Effector memory CD8-positive, alpha-beta T cell (primary cell): ENCODE results near the gene SLC46A1.

Experiments used
- ATAC-seq: fragments of 150-1000 bp; cut with Tn5 transposase; replicated peaks from 2 replicates; pipeline ENCODE4 v1.10.0; 2021; ENCODE audit warnings: mild to moderate bottlenecking, moderate library complexity
- DNase-seq, 3 experiments: peaks; one replicate each; pipeline ENCODE4 v3.0.0; 2021
- H3K27ac Mint-ChIP-seq, 2 donors: one replicate each; pipeline ENCODE4 v1.8.0; 2022; ENCODE audit warnings: mild to moderate bottlenecking in 2 of 2, mixed read lengths in 2 of 2, moderate library complexity in 2 of 2
- H3K27me3 Mint-ChIP-seq, 2 donors: one replicate each; pipeline ENCODE4 v1.8.0; 2022; ENCODE audit warnings: mixed read lengths in 2 of 2
- H3K36me3 Mint-ChIP-seq: one replicate; pipeline ENCODE4 v1.8.0; 2022; ENCODE audit warnings: mild to moderate bottlenecking, moderate library complexity, mixed read lengths; ENCODE audit not compliant: insufficient read depth
- H3K4me1 Mint-ChIP-seq, 2 donors: one replicate each; pipeline ENCODE4 v1.8.0; 2022; ENCODE audit warnings: low read depth in 2 of 2, mixed read lengths in 2 of 2
- H3K4me3 Mint-ChIP-seq, 2 donors: one replicate each; pipeline ENCODE4 v1.8.0; 2022; ENCODE audit warnings: mild to moderate bottlenecking in 2 of 2, mixed read lengths in 2 of 2, moderate library complexity in 2 of 2
- H3K9me3 Mint-ChIP-seq, 2 donors: one replicate each; pipeline ENCODE4 v1.8.0; 2022; ENCODE audit warnings: mixed read lengths in 2 of 2

SLC46A1 gene

GRCh38 chr17:28398280-28398981 lies 7.6 kb downstream of the SLC46A1 start:
- no peak for DNase-seq
- Mint-ChIP-seq H3K4me1 (peaks cover 0 to 3% of the 10 kb centered on the region in 2 donors), H3K27me3 (no peaks in the 10 kb centered on the region), H3K9me3 (no peaks in the 10 kb centered on the region), H3K27ac (peak overlapping the region; percentile 33 to 56), H3K4me3 (no peak overlapping the region), H3K36me3 (peaks cover 4% of the 10 kb centered on the region)
- ATAC-seq, result no peak

DNA sequence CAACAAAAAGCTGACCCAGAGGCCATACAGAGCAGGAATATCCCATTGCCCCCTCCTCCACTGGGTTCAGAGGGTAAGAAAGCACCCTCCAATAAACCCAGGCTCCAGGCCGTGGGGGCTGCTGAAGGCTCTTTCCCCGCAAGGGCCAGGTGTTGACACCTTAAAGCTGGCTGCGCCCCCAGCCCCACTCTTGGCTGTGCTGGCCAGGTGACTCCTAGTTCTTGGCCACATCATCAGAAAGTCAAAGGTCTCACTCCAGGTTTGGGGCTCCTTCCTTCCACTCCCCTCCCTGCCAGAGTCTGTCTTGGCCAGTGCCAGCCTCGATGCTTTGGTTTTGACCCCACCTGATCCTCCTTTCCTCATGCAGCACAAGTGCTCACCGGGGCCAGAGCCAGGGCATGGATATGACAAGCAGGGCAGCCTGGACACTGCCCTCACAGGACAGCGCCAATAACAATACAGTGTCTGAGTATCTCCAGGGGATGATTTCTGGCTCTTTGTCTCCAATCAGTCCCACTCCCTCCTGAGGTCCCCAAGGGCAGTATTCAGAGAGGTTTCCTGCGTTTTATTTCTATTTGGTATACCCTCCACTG lies 8.2 kb downstream of the SLC46A1 start:
- DNase-seq (no peak), ATAC-seq (no peak)
- peaks cover 6% of the 10 kb centered on the region for H3K36me3 Mint-ChIP-seq
- H3K27ac Mint-ChIP-seq, result peak overlapping the region; percentile 33 to 56
- H3K9me3 Mint-ChIP-seq, result no peaks in the 10 kb centered on the region
- H3K4me3 Mint-ChIP-seq, result no peak overlapping the region
- no peaks in the 10 kb centered on the region for H3K27me3 Mint-ChIP-seq
- H3K4me1 Mint-ChIP-seq, result peaks cover 0 to 3% of the 10 kb centered on the region in 2 donors

GRCh38 chr17:28397275-28397674 lies 8.7 kb downstream of the SLC46A1 start:
- Mint-ChIP-seq H3K27ac (no peak overlapping the region), H3K4me3 (no peak overlapping the region), H3K27me3 (no peaks in the 10 kb centered on the region), H3K4me1 (peaks cover 0 to 3% of the 10 kb centered on the region in 2 donors), H3K36me3 (peaks cover 6% of the 10 kb centered on the region), H3K9me3 (no peaks in the 10 kb centered on the region)
- ATAC-seq (no peak), DNase-seq (no peak)

DNA sequence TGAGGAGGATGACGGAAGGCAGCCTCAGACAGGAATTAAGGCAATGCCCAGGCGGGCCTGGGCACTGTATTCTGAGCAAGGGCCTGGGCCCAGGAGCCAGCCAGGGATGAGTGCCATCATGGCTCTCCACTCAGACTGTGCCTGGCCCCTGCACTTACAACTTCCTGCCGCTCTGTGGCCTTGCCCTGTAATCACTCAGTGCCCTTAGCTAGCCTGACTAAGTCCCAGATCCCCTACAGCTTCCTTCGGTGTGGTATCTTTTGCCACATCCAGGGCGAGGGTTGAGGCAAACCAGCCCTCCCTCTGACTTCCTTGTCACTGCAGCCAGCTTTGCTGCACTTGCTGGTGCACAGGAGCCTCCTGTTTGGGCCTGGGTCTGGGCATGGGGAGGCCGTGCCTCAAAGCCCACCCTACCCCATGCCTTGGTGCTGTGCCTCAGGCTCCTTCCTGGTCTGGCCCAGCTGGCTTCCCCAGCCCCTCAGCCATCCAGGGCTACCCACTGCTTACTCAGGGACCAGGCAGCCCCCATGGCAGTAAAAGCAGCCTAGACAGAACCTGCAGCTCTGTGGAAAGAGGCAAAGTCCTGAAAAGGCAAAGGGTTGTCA lies 9.3 kb downstream of the SLC46A1 start:
- no peak overlapping the region for H3K4me3 Mint-ChIP-seq
- H3K27me3 Mint-ChIP-seq, result no peaks in the 10 kb centered on the region
- H3K36me3 Mint-ChIP-seq, result peaks cover 6% of the 10 kb centered on the region
- no peak overlapping the region for H3K27ac Mint-ChIP-seq
- no peaks in the 10 kb centered on the region for H3K4me1 Mint-ChIP-seq
- no peaks in the 10 kb centered on the region for H3K9me3 Mint-ChIP-seq
- DNase-seq (no peak), ATAC-seq (no peak)

DNA sequence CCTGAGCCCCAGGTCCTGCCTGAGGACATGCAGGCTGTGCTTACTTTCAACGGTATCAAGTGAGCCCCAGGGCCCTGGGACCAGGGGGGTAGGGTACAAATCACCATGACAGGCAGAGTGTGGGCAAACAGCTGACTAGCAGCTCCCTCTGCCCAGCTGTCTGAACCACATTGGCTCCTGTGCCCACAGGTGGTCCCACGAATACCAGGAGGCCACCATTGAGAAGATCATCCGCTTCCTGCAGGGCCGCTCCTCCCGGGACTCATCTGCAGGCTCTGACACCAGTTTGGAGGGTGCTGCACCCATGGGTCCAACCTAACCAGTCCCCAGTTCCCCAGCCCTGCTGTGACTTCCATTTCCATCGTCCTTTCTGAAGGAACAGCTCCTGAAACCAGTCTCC lies 10.0 kb downstream of the SLC46A1 start:
- H3K4me1 Mint-ChIP-seq, result no peaks in the 10 kb centered on the region
- H3K36me3 Mint-ChIP-seq, result peaks cover 14% of the 10 kb centered on the region
- no peak overlapping the region for H3K27ac Mint-ChIP-seq
- H3K9me3 Mint-ChIP-seq, result no peaks in the 10 kb centered on the region
- no peak overlapping the region for H3K4me3 Mint-ChIP-seq
- ATAC-seq, result no peak
- no peak for DNase-seq
- no peaks in the 10 kb centered on the region for H3K27me3 Mint-ChIP-seq

DNA sequence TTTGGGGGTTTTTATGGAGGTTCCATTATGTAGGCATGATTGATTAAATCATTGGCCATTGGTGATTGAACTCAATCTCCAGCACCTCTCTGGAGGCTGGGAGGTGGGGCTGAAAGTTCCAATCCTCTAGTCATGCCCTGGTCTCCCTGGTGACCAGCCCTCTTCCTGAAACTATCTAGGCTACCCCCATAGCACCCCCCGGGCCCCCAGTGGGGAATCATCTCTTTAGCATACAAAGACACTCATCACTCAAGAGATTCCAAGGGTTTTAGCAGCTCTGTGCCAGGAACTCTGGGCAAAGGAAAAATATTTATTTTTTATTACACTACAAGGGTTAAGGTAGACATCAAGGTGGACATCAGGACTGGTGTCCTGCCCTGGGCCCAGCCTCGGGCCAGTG lies 10.6 kb downstream of the SLC46A1 start:
- H3K4me1 Mint-ChIP-seq, result no peaks in the 10 kb centered on the region
- no peak for ATAC-seq
- no peak overlapping the region for H3K4me3 Mint-ChIP-seq
- no peaks in the 10 kb centered on the region for H3K27me3 Mint-ChIP-seq
- H3K27ac Mint-ChIP-seq, result peak overlapping the region in 1 of 2 donors; percentile 57
- no peaks in the 10 kb centered on the region for H3K9me3 Mint-ChIP-seq
- H3K36me3 Mint-ChIP-seq, result peaks cover 19% of the 10 kb centered on the region
- DNase-seq, result no peak

DNA sequence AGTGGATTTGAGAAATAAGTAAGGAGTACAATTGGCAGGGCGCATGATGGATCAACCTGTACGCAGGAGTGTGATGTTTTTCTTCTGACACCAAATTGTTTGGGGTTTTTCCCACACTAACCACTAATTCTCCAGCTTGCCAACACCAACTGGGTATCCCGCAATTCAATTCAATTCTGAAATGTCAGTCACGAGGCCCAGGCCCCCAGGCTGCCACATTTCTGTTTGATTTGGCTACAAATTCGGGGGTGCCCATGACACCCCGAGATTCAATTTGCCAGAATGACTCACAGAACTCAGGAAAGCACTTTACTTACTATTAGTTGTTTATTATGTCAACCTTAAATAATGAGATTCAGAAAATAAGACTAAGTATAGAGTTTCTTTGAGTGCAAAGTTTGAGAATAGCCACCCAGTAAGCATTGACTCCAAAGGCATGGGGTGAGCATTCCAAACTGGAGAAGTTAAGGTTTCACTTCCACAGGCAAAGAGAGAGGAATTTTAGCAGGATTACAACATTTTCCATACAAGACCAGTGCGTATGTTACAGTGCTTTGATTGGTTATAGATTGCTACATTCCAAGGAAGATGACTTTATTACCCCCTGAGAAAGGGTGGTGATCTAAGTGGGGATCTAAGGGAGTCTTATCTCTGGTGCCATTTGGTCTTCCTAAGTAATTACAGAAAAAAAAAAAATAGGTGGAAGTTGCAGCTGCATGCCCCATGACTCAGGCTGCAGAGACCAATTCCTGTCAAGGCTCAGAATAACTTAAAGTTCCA lies 11.5 kb downstream of the SLC46A1 start:
- ATAC-seq (no peak), DNase-seq (no peak)
- no peaks in the 10 kb centered on the region for H3K9me3 Mint-ChIP-seq
- H3K27ac Mint-ChIP-seq, result peak overlapping the region in 1 of 2 donors; percentile 54
- no peak overlapping the region for H3K4me3 Mint-ChIP-seq
- no peaks in the 10 kb centered on the region for H3K4me1 Mint-ChIP-seq
- H3K27me3 Mint-ChIP-seq, result no peaks in the 10 kb centered on the region
- H3K36me3 Mint-ChIP-seq, result peaks cover 28% of the 10 kb centered on the region

GRCh38 chr17:28392491-28392890 lies 13.5 kb downstream of the SLC46A1 start:
- H3K9me3 Mint-ChIP-seq, result no peaks in the 10 kb centered on the region
- no peaks in the 10 kb centered on the region for H3K4me1 Mint-ChIP-seq
- DNase-seq, result no peak
- H3K4me3 Mint-ChIP-seq, result no peak overlapping the region
- no peaks in the 10 kb centered on the region for H3K27me3 Mint-ChIP-seq
- H3K36me3 Mint-ChIP-seq, result peaks cover 33% of the 10 kb centered on the region
- no peak for ATAC-seq
- H3K27ac Mint-ChIP-seq, result no peak overlapping the region

DNA sequence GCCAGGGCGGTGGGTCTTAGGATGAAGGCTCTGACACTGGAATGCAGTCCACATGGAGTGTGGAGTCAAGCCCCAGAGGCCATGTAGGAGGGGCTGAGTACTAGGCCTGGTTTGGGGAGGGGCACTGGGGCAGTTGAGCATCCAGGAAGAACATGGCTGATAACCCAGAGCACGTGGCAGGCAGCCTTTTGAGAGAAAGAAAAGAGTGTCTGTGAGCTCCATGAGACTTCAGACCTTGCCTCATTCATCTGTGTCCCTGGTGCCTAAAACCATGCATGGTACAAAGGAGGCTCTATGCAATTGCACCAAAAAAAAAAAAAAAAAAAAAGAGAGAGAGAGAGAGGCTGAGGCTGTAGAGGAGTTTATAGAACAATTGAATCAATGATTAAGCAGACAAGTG lies 14.6 kb downstream of the SLC46A1 start:
- Mint-ChIP-seq H3K9me3 (no peaks in the 10 kb centered on the region), H3K4me1 (no peaks in the 10 kb centered on the region), H3K36me3 (peaks cover 33% of the 10 kb centered on the region), H3K27ac (peak overlapping the region in 1 of 2 donors; percentile 16), H3K4me3 (no peak overlapping the region), H3K27me3 (no peaks in the 10 kb centered on the region)
- ATAC-seq (no peak), DNase-seq (no peak)

GRCh38 chr17:28390984-28391383 lies 15.0 kb downstream of the SLC46A1 start:
- Mint-ChIP-seq H3K27ac (peak overlapping the region in 1 of 2 donors; percentile 16), H3K36me3 (peaks cover 33% of the 10 kb centered on the region), H3K27me3 (no peaks in the 10 kb centered on the region), H3K4me1 (no peaks in the 10 kb centered on the region), H3K4me3 (no peak overlapping the region), H3K9me3 (no peaks in the 10 kb centered on the region)
- DNase-seq, result no peak
- no peak for ATAC-seq

DNA sequence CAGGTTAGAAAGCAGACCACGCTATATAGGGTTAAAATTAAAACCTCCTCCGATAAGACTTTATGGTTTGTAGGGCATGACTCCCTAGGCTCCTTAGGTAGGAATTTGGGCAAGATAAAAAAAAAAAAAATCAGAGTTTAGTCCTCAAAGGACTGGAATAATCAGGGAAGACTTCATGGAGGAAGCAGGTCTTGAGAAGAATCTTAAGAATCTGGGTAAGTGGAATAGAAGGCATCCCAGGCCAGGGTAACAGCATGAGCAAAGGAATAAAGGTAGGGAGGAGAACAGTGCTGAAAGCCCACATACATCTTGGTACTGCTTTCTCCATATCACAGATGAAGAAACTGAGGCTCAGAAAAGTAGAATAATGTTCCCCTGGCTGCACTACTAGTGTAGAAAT lies 15.4 kb downstream of the SLC46A1 start:
- Mint-ChIP-seq H3K9me3 (no peaks in the 10 kb centered on the region), H3K36me3 (peaks cover 33% of the 10 kb centered on the region), H3K27me3 (no peaks in the 10 kb centered on the region), H3K4me1 (peaks cover 0 to under 1% of the 10 kb centered on the region in 2 donors), H3K4me3 (no peak overlapping the region), H3K27ac (no peak overlapping the region)
- DNase-seq (no peak), ATAC-seq (no peak)

DNA sequence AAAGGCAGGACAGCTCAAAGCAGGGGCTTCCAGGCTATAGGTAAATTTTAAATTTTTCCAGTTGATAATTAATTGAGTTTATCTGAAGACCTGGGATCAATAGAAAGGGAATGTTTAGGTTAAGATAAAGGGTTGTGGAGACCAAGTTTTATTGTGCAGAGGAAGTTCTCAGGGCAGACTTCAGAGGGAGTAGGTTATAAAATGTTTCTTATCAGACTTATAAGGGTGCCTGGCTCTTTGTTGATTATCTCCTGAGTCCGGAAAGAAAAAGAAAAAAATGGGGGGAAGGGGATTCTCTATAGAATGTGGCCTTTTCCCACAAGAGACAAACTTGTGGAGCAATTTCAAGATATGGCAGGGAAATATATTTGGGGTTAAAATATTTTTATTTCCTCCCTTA lies 15.9 kb downstream of the SLC46A1 start:
- Mint-ChIP-seq H3K27me3 (no peaks in the 10 kb centered on the region), H3K27ac (peak overlapping the region in 1 of 2 donors; percentile 75), H3K4me3 (no peak overlapping the region), H3K4me1 (peaks cover 3 to 5% of the 10 kb centered on the region in 2 donors), H3K9me3 (no peaks in the 10 kb centered on the region), H3K36me3 (peaks cover 37% of the 10 kb centered on the region)
- no peak for ATAC-seq
- DNase-seq, result no peak

GRCh38 chr17:28388106-28388505 lies 17.9 kb downstream of the SLC46A1 start:
- H3K36me3 Mint-ChIP-seq, result peaks cover 31% of the 10 kb centered on the region
- H3K27ac Mint-ChIP-seq, result no peak overlapping the region
- H3K4me1 Mint-ChIP-seq, result peaks cover 11 to 12% of the 10 kb centered on the region in 2 donors
- ATAC-seq, result no peak
- DNase-seq, result no peak
- H3K4me3 Mint-ChIP-seq, result no peak overlapping the region
- H3K9me3 Mint-ChIP-seq, result no peaks in the 10 kb centered on the region
- H3K27me3 Mint-ChIP-seq, result no peaks in the 10 kb centered on the region
